HL-60 (cell line): Measurements from ENCODE around the gene CRYGD.

Source experiments
- DNase-seq, 2 experiments: peaks; one replicate each; pipeline ENCODE4 v3.0.0-alpha.2; 2010 to 2020; ENCODE audit warnings: low read depth in 1 of 2, low spot score in 1 of 2
- H3K27ac ChIP-seq: fragments of 250-450 bp; sonication (Bioruptor Pico); replicated peaks from 2 replicates; pipeline ENCODE4 v1.5.1; 2020; ENCODE audit warnings: mild to moderate bottlenecking, moderate library complexity
- H3K27me3 ChIP-seq: fragments of 250-450 bp; sonication (Bioruptor Pico); 2 replicates; pipeline ENCODE4 v1.5.1; 2021; ENCODE audit warnings: mild to moderate bottlenecking, moderate library complexity; ENCODE audit not compliant: insufficient read depth, poor library complexity, severe bottlenecking
- H3K4me3 ChIP-seq: replicated peaks from 2 replicates; pipeline ENCODE4 v1.5.1; 2011; ENCODE audit warnings: mild to moderate bottlenecking, control low read depth, low read length; ENCODE audit not compliant: insufficient read depth
- GABPA ChIP-seq: IDR thresholded peaks from 2 replicates; pipeline ENCODE4 v1.6.1; 2012; ENCODE audit warnings: low read depth
- POLR2AphosphoS5 ChIP-seq: IDR thresholded peaks from 2 replicates; pipeline ENCODE4 v1.6.1; 2012; ENCODE audit warnings: low read depth
- SPI1 ChIP-seq: IDR thresholded peaks from 2 replicates; pipeline ENCODE4 v1.6.1; 2012; ENCODE audit warnings: low read depth, mild to moderate bottlenecking, borderline replicate concordance
- TF ChIP-seq, protein P1 (sequence below): IDR thresholded peaks from 2 replicates; pipeline ENCODE4 v1.6.1; 2012; ENCODE audit warnings: low read depth; ENCODE audit not compliant: insufficient replicate concordance
- TF ChIP-seq, protein P2 (sequence below): IDR thresholded peaks from one replicate; pipeline ENCODE4 v1.5.1; 2011; ENCODE audit warnings: low read length, control low read depth, inconsistent platforms; ENCODE audit not compliant: insufficient read depth

CRYGD gene

DNA sequence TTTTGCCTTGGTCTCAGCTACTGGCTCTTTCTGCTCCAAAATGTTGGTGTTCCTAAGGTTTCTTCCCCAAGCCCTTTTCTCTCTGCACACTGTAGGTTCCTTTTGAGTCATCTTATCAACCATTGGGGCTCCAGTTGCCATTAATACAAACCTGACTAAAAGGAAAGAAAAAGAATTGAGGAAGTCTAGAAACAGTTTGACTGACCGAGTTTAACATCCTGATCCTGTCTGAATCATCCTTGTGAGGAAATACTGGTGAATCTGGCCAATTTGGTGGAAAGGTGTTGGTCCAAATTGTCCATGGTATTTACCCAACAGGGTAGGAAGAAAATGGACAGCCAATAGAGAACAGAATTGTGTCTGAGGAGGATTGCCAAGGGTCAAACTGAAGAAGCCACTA is 38.3 kb downstream of the CRYGD start:
- DNase-seq: no peak
- no peak overlapping the region for H3K27ac ChIP-seq
- H3K27me3 ChIP-seq: no peaks in the 10 kb centered on the region
- no peak overlapping the region for H3K4me3 ChIP-seq
- peak; percentile 68 for TF ChIP-seq SPI1
- TF ChIP-seq, protein P1, sequence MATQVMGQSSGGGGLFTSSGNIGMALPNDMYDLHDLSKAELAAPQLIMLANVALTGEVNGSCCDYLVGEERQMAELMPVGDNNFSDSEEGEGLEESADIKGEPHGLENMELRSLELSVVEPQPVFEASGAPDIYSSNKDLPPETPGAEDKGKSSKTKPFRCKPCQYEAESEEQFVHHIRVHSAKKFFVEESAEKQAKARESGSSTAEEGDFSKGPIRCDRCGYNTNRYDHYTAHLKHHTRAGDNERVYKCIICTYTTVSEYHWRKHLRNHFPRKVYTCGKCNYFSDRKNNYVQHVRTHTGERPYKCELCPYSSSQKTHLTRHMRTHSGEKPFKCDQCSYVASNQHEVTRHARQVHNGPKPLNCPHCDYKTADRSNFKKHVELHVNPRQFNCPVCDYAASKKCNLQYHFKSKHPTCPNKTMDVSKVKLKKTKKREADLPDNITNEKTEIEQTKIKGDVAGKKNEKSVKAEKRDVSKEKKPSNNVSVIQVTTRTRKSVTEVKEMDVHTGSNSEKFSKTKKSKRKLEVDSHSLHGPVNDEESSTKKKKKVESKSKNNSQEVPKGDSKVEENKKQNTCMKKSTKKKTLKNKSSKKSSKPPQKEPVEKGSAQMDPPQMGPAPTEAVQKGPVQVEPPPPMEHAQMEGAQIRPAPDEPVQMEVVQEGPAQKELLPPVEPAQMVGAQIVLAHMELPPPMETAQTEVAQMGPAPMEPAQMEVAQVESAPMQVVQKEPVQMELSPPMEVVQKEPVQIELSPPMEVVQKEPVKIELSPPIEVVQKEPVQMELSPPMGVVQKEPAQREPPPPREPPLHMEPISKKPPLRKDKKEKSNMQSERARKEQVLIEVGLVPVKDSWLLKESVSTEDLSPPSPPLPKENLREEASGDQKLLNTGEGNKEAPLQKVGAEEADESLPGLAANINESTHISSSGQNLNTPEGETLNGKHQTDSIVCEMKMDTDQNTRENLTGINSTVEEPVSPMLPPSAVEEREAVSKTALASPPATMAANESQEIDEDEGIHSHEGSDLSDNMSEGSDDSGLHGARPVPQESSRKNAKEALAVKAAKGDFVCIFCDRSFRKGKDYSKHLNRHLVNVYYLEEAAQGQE: no peak

DNA sequence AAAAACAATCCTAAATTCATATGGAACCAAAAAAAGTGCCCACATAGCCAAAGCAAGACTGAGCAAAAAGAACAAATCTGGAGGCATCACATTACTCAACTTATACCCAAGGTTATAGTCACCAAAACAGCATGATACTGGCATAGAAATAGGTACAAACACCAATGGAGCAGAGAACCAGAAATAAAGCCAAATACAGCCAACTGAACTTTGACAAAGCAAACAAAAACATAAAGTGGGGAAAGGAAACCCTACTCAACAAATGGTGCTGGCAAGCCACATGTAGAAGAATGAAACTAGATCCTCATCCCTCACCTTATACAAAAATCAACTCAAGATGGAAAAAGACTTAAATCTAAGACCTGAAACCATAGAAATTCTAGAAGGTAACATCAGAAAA is 40.5 kb downstream of the CRYGD start:
- Histone ChIP-seq H3K27me3 (no peaks in the 10 kb centered on the region), H3K27ac (no peak overlapping the region), H3K4me3 (no peak overlapping the region)
- TF ChIP-seq POLR2AphosphoS5 (no peak), GABPA (no peak), SPI1 (no peak)
- TF ChIP-seq, protein P2, sequence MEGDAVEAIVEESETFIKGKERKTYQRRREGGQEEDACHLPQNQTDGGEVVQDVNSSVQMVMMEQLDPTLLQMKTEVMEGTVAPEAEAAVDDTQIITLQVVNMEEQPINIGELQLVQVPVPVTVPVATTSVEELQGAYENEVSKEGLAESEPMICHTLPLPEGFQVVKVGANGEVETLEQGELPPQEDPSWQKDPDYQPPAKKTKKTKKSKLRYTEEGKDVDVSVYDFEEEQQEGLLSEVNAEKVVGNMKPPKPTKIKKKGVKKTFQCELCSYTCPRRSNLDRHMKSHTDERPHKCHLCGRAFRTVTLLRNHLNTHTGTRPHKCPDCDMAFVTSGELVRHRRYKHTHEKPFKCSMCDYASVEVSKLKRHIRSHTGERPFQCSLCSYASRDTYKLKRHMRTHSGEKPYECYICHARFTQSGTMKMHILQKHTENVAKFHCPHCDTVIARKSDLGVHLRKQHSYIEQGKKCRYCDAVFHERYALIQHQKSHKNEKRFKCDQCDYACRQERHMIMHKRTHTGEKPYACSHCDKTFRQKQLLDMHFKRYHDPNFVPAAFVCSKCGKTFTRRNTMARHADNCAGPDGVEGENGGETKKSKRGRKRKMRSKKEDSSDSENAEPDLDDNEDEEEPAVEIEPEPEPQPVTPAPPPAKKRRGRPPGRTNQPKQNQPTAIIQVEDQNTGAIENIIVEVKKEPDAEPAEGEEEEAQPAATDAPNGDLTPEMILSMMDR: no peak
- TF ChIP-seq, protein P1: no peak
- DNase-seq: no peak

DNA sequence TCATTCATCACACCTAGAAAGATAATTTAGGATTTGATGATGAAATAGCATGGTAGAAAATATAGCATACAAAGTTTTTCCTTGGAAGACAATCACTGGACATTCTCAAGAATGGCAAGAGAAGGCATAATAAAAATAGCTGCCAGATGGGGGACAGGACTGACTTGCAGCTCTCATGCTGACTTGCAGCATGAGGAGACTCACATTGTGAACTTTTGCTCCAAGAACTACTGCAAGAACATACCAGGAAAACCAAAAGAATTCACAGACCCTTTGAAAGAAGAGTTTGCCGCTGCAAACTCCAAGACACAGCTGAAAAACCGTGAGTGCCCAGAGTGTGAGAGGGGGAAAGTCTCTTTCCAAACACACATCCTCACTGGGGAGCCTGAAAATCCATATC is 47.0 kb downstream of the CRYGD start:
- TF ChIP-seq, protein P1: no peak
- TF ChIP-seq POLR2AphosphoS5 (no peak), GABPA (no peak), SPI1 (no peak)
- TF ChIP-seq, protein P2: no peak
- Histone ChIP-seq H3K27ac (no peak overlapping the region), H3K4me3 (no peak overlapping the region), H3K27me3 (no peaks in the 10 kb centered on the region)
- DNase-seq: no peak
